IMR-90 (cell line): ENCODE measurements around the gene PPP1R16B. TPM values are rescaled to one million over a fixed set of nuclear protein-coding genes. Genes with fewer than 3 reads are reported as not detected.

ENCODE experiments used
- ATAC-seq: fragments of 200-7000 bp; cut with Tn5 transposase; 2 replicates; pipeline ENCODE4 v1.9.1; 2020; ENCODE audit warnings: low read depth, mild to moderate bottlenecking, moderate library complexity
- BruUV-seq: library from RNA; stranded (reverse); fragments of 400-500 nt; replicated peaks from 2 replicates; lab custom pipeline; 2021; lab: Mats Ljungman, UMichigan
- CTCF ChIA-PET: fragments of 300-600 bp; formaldehyde crosslinking; extraction: SDS; loops from one replicate; lab custom pipeline; 2021; ENCODE audit warnings: antibody characterized with exemption; lab: Yijun Ruan, JAX
- POLR2A ChIA-PET: fragments of 300-600 bp; sonication (Branson Sonifier 250); formaldehyde crosslinking; loops from one replicate; lab custom pipeline; 2022; ENCODE audit warnings: antibody characterized with exemption; ENCODE audit not compliant: unreplicated experiment; lab: Charles Lee
- DNase-seq: peaks from one replicate; pipeline ENCODE4 v3.0.0; 2013
- H2AFZ ChIP-seq: replicated peaks from 2 replicates; pipeline ENCODE3; 2013; ENCODE audit warnings: low read length, mild to moderate bottlenecking; ENCODE audit not compliant: poor library complexity
- H2AK5ac ChIP-seq: 2 replicates; pipeline ENCODE4 v1.6.1; 2013; ENCODE audit warnings: low read depth, low read length, inconsistent platforms
- H2AK9ac ChIP-seq: replicated peaks from 2 replicates; pipeline ENCODE3; 2013; ENCODE audit warnings: mild to moderate bottlenecking, low read depth, low read length, moderate library complexity; ENCODE audit not compliant: poor library complexity
- H2BK120ac ChIP-seq: 2 replicates; pipeline ENCODE4 v1.6.1; 2013; ENCODE audit warnings: low read depth, low read length, inconsistent platforms
- H2BK15ac ChIP-seq: 3 replicates; pipeline ENCODE4 v1.6.1; 2013; ENCODE audit warnings: low read depth, low read length, inconsistent platforms
- H2BK20ac ChIP-seq: 2 replicates; pipeline ENCODE4 v1.6.1; 2013; ENCODE audit warnings: low read depth, mild to moderate bottlenecking, inconsistent platforms, low read length, moderate library complexity
- H2BK5ac ChIP-seq: 2 replicates; pipeline ENCODE4 v1.6.1; 2013; ENCODE audit warnings: mild to moderate bottlenecking, low read depth, low read length, inconsistent platforms; ENCODE audit not compliant: poor library complexity, severe bottlenecking
- H3K14ac ChIP-seq: replicated peaks from 2 replicates; pipeline ENCODE4 v1.6.1; 2013; ENCODE audit warnings: low read depth, low read length, inconsistent platforms
- H3K18ac ChIP-seq: 2 replicates; pipeline ENCODE4 v1.6.1; 2013; ENCODE audit warnings: low read depth, low read length, control low read depth
- H3K23ac ChIP-seq: 2 replicates; pipeline ENCODE4 v1.6.1; 2013; ENCODE audit warnings: low read depth, low read length, inconsistent platforms
- H3K27ac ChIP-seq: 2 replicates; pipeline ENCODE4 v1.5.1; 2013; ENCODE audit warnings: mild to moderate bottlenecking, control low read depth, low read length; ENCODE audit not compliant: insufficient read depth
- H3K27me3 ChIP-seq: 2 replicates; pipeline ENCODE4 v1.6.1; 2013; ENCODE audit warnings: low read length; ENCODE audit not compliant: control insufficient read depth, insufficient read depth
- H3K36me3 ChIP-seq: 2 replicates; pipeline ENCODE4 v1.6.1; 2013; ENCODE audit warnings: low read length, mixed read lengths; ENCODE audit not compliant: control insufficient read depth, insufficient read depth
- H3K4ac ChIP-seq: 2 replicates; pipeline ENCODE4 v1.6.1; 2013; ENCODE audit warnings: low read depth, low read length, inconsistent platforms
- H3K4me1 ChIP-seq: 2 replicates; pipeline ENCODE4 v1.6.1; 2013; ENCODE audit warnings: low read length, mixed read lengths; ENCODE audit not compliant: control insufficient read depth, insufficient read depth
- H3K4me2 ChIP-seq: 2 replicates; pipeline ENCODE4 v1.6.1; 2013; ENCODE audit warnings: low read depth, mild to moderate bottlenecking, control low read depth, low read length, moderate library complexity
- H3K4me3 ChIP-seq: 2 replicates; pipeline ENCODE4 v1.5.1; 2013; ENCODE audit warnings: low read depth, mild to moderate bottlenecking, control low read depth, low read length, moderate library complexity; ENCODE audit not compliant: insufficient read depth
- H3K56ac ChIP-seq: 2 replicates; pipeline ENCODE4 v1.6.1; 2013; ENCODE audit warnings: low read length, inconsistent platforms; ENCODE audit not compliant: insufficient read depth; ENCODE audit errors: extremely low read depth
- H3K79me1 ChIP-seq, 2 experiments: 2 replicates each; pipeline ENCODE4 v1.6.1; 2013; ENCODE audit warnings: low read length in 2 of 2, inconsistent platforms in 1 of 2, low read depth in 1 of 2
- H3K9ac ChIP-seq: 2 replicates; pipeline ENCODE4 v1.6.1; 2013; ENCODE audit warnings: low read depth, low read length, control low read depth
- H3K9me1 ChIP-seq: 2 replicates; pipeline ENCODE4 v1.6.1; 2013; ENCODE audit warnings: low read length, inconsistent platforms; ENCODE audit not compliant: insufficient read depth
- H3K9me3 ChIP-seq: 2 replicates; pipeline ENCODE4 v1.6.1; 2013; ENCODE audit warnings: low read length; ENCODE audit not compliant: control insufficient read depth, insufficient read depth
- H4K20me1 ChIP-seq: 2 replicates; pipeline ENCODE4 v1.6.1; 2013; ENCODE audit warnings: low read length, inconsistent platforms; ENCODE audit not compliant: insufficient read depth
- H4K5ac ChIP-seq: 2 replicates; pipeline ENCODE4 v1.6.1; 2013; ENCODE audit warnings: mild to moderate bottlenecking, low read depth, low read length, control low read depth
- H4K8ac ChIP-seq, 2 experiments: 2 replicates each; pipeline ENCODE4 v1.6.1; 2013; ENCODE audit warnings: low read depth in 2 of 2, low read length in 2 of 2, control low read depth in 1 of 2, inconsistent platforms in 1 of 2
- H4K91ac ChIP-seq: 2 replicates; pipeline ENCODE4 v1.6.1; 2013; ENCODE audit warnings: low read depth, low read length, inconsistent platforms; ENCODE audit not compliant: insufficient read depth
- CHD1 ChIP-seq: IDR thresholded peaks from 2 replicates; pipeline ENCODE4 v1.6.1; 2012; ENCODE audit warnings: low read depth, low read length, improper control_type of control experiment
- ELK1 ChIP-seq: fragments of 150-350 bp; IDR thresholded peaks from 2 replicates; pipeline ENCODE4 v1.6.1; 2016; ENCODE audit warnings: low read depth, mild to moderate bottlenecking, low read length, moderate library complexity, borderline replicate concordance
- MAFK ChIP-seq: IDR thresholded peaks from 2 replicates; pipeline ENCODE4 v1.6.1; 2012; ENCODE audit warnings: low read depth, low read length, improper control_type of control experiment
- POLR2A ChIP-seq: IDR thresholded peaks from 2 replicates; pipeline ENCODE4 v1.6.1; 2012; ENCODE audit warnings: mild to moderate bottlenecking, low read depth, low read length
- RCOR1 ChIP-seq: IDR thresholded peaks from 2 replicates; pipeline ENCODE4 v1.6.1; 2012; ENCODE audit warnings: mild to moderate bottlenecking, low read length, improper control_type of control experiment; ENCODE audit not compliant: insufficient replicate concordance
- RFX5 ChIP-seq: IDR thresholded peaks from 2 replicates; pipeline ENCODE4 v1.8.0; 2012; ENCODE audit warnings: low read depth, mild to moderate bottlenecking, low read length, moderate library complexity
- WGBS, 2 experiments: methylation state at CpG; one replicate each; pipeline versions ENCODE4 v1.1.5 to v1.1.7; 2013; ENCODE audit warnings: missing lambda C conversion rate in 2 of 2; ENCODE audit not compliant: insufficient read length in 1 of 2; ENCODE audit errors: extremely low coverage in 2 of 2; 5-methylcytosine and 5-hydroxymethylcytosine counted together
- dilution Hi-C: fragments of 300-500 bp; cut with HindIII; formaldehyde crosslinking; loops from one replicate; pipeline ENCODE4 v1.14.3; 2018; ENCODE audit warnings: low sequenced_read_pairs; ENCODE audit not compliant: unreplicated experiment
- in situ Hi-C: fragments of 300-500 bp; cut with MboI; formaldehyde crosslinking; loops from 3 replicates; pipeline ENCODE4 v1.14.3; 2019; ENCODE audit warnings: low sequenced_read_pairs, inconsistent platforms, mixed read lengths
- intact Hi-C: fragments of 100-400 bp; cut with micrococcal nuclease; formaldehyde crosslinking; loops from 2 replicates; pipeline ENCODE4 v1.10.0; 2022
- polyA plus RNA-seq, 3 experiments: library from polyadenylated mRNA; depleted of rRNA; stranded (reverse); fragments of >200 nt; gene quantifications; 2 replicates each; pipeline ENCODE4 v1.2.3, GENCODE V29; 2012; ENCODE audit warnings: low replicate concordance in 1 of 3
- total RNA-seq: library from RNA; depleted of rRNA; stranded (reverse); fragments of >200 nt; gene quantifications from 2 replicates; pipeline ENCODE4 v1.2.3, GENCODE V29; 2012
- TF ChIP-seq, protein P1 (sequence below): conservative IDR thresholded peaks from 2 replicates; pipeline ENCODE4 v1.5.1; 2012; ENCODE audit warnings: mild to moderate bottlenecking, low read depth, low read length, improper control_type of control experiment

Gene PPP1R16B
- total and polyA plus RNA-seq, 2 of the 4 experiments (the other 2 are of a cell fraction), result not detected

DNA sequence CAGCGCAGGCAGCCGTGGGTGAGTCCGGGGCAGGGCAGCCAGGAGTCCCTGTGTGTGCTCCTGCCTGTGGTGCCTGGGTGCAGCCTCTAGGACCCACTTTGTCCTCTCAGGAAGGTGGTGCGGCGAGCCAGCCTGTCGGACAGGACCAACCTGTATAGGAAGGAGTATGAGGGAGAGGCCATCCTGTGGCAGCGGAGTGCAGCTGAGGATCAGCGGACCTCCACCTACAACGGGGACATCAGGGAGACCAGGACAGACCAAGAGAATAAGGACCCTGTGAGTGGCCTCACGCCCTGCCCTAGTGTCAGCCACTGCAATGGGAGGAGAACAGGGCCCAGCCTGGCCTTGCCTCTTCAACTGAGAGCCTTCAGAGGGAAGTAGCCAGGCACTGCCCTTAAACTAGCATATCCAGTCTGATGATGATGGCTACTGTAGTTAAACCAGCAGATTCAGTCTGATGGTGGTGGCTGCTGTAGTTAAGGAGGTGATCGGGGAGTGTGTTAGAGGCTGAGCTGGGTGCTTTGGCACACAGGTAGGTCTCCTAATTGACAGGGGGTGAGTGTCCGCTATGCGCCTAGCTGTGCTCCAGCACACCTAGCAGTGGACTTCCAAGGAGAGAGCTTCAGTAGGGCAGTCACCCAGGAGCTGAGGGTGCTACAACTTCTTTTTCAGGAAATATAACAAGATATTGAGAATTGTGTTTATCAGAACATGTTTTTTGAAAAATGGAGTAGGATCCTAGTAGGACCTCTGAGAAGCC lies 102.6 kb downstream of the PPP1R16B start:
- DNase-seq (no peak), ATAC-seq (no peak)
- Histone ChIP-seq H3K9me1 (no peaks in the 10 kb centered on the region), H3K4me1 (no peaks in the 10 kb centered on the region), H4K20me1 (no peaks in the 10 kb centered on the region), H3K4me3 (no peak overlapping the region), H3K56ac (no peak overlapping the region), H4K5ac (no peak overlapping the region), H2AFZ (no peak overlapping the region), H3K23ac (no peak overlapping the region), H3K36me3 (no peaks in the 10 kb centered on the region), H3K27me3 (peaks cover 14% of the 10 kb centered on the region), H3K4ac (no peak overlapping the region), H2BK20ac (no peak overlapping the region), H3K79me1 (no peaks in the 10 kb centered on the region), H2BK120ac (no peak overlapping the region), H2BK15ac (no peak overlapping the region), H3K14ac (no peak overlapping the region), H2AK9ac (no peak overlapping the region), H2BK5ac (no peak overlapping the region), H3K27ac (no peak overlapping the region), H3K4me2 (no peak overlapping the region), H4K8ac (no peak overlapping the region), H3K9ac (no peak overlapping the region), H4K91ac (no peak overlapping the region), H3K9me3 (peaks cover 2% of the 10 kb centered on the region; the same call in 1 of the 2 replicates), H3K18ac (no peak overlapping the region), H2AK5ac (no peak overlapping the region)
- ChIA-PET POLR2A (no interaction called here), CTCF (no interaction called here)
- dilution Hi-C loops, result no loop called here
- intact Hi-C loops, result no loop called here
- in situ Hi-C loops, result no loop called here
- WGBS, 2 experiments, result 80% methylated on average over 1 of the region's 13 CpGs; no CpG with 5 or more reads in 1 of the 2 experiments
- no TSS peak for BruUV-seq
- TF ChIP-seq POLR2A (no peak), ELK1 (no peak), RCOR1 (no peak), MAFK (no peak), CHD1 (no peak), RFX5 (no peak)
- TF ChIP-seq, protein P1, sequence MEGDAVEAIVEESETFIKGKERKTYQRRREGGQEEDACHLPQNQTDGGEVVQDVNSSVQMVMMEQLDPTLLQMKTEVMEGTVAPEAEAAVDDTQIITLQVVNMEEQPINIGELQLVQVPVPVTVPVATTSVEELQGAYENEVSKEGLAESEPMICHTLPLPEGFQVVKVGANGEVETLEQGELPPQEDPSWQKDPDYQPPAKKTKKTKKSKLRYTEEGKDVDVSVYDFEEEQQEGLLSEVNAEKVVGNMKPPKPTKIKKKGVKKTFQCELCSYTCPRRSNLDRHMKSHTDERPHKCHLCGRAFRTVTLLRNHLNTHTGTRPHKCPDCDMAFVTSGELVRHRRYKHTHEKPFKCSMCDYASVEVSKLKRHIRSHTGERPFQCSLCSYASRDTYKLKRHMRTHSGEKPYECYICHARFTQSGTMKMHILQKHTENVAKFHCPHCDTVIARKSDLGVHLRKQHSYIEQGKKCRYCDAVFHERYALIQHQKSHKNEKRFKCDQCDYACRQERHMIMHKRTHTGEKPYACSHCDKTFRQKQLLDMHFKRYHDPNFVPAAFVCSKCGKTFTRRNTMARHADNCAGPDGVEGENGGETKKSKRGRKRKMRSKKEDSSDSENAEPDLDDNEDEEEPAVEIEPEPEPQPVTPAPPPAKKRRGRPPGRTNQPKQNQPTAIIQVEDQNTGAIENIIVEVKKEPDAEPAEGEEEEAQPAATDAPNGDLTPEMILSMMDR, result no peak
